ENCODE results near the gene ARHGAP19.

ARHGAP19 gene

DNA sequence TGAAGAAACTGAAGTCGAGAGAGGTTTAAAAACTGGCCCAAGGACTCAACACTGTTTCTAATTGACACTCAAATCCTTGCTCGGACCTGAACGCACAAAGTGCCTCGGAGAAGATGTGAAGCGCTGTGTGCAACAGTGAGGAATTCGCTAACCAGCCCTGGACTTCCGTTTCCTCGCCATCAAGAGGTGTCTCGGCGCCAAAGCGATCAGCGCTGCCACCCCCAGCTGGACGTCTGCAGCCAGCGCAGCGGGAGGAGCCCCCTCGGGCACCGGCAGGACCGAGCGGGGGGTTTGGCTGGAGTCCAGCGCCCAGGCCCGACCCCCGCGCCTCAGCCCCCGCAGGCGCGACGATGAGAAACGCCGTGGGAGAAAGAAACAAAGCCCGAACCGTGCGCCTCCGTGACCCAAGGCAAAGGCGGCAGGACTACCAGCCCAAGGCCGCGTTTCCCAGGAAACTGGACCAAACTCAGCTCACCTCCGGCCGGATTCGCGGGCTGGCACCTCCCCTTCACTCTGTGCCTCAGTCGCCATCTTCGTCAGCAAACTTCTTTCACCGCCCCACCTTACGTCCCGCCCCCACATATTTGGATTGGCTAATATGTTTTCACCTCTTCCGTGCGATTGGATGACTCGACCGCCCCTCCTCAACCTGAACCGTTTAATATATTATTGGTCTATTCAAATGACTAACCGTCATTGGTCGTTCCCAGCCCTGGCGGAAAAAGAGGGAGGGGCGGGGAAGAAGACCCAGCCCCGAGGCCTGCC, at the start of gene ARHGAP19 (continued):
- TF ChIP-seq, protein P1, sequence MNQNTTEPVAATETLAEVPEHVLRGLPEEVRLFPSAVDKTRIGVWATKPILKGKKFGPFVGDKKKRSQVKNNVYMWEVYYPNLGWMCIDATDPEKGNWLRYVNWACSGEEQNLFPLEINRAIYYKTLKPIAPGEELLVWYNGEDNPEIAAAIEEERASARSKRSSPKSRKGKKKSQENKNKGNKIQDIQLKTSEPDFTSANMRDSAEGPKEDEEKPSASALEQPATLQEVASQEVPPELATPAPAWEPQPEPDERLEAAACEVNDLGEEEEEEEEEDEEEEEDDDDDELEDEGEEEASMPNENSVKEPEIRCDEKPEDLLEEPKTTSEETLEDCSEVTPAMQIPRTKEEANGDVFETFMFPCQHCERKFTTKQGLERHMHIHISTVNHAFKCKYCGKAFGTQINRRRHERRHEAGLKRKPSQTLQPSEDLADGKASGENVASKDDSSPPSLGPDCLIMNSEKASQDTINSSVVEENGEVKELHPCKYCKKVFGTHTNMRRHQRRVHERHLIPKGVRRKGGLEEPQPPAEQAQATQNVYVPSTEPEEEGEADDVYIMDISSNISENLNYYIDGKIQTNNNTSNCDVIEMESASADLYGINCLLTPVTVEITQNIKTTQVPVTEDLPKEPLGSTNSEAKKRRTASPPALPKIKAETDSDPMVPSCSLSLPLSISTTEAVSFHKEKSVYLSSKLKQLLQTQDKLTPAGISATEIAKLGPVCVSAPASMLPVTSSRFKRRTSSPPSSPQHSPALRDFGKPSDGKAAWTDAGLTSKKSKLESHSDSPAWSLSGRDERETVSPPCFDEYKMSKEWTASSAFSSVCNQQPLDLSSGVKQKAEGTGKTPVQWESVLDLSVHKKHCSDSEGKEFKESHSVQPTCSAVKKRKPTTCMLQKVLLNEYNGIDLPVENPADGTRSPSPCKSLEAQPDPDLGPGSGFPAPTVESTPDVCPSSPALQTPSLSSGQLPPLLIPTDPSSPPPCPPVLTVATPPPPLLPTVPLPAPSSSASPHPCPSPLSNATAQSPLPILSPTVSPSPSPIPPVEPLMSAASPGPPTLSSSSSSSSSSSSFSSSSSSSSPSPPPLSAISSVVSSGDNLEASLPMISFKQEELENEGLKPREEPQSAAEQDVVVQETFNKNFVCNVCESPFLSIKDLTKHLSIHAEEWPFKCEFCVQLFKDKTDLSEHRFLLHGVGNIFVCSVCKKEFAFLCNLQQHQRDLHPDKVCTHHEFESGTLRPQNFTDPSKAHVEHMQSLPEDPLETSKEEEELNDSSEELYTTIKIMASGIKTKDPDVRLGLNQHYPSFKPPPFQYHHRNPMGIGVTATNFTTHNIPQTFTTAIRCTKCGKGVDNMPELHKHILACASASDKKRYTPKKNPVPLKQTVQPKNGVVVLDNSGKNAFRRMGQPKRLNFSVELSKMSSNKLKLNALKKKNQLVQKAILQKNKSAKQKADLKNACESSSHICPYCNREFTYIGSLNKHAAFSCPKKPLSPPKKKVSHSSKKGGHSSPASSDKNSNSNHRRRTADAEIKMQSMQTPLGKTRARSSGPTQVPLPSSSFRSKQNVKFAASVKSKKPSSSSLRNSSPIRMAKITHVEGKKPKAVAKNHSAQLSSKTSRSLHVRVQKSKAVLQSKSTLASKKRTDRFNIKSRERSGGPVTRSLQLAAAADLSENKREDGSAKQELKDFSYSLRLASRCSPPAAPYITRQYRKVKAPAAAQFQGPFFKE (tag by site-specific recombination; IDR thresholded peaks at IDR 0.05; ENCODE audit: borderline replicate concordance), result no peak
- TF ChIP-seq, protein P2, sequence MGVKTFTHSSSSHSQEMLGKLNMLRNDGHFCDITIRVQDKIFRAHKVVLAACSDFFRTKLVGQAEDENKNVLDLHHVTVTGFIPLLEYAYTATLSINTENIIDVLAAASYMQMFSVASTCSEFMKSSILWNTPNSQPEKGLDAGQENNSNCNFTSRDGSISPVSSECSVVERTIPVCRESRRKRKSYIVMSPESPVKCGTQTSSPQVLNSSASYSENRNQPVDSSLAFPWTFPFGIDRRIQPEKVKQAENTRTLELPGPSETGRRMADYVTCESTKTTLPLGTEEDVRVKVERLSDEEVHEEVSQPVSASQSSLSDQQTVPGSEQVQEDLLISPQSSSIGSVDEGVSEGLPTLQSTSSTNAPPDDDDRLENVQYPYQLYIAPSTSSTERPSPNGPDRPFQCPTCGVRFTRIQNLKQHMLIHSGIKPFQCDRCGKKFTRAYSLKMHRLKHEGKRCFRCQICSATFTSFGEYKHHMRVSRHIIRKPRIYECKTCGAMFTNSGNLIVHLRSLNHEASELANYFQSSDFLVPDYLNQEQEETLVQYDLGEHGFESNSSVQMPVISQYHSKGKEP (tag by site-specific recombination; IDR thresholded peaks at IDR 0.05), result peak; percentile 59; the same call in 1 of the 2 replicates
- no peak for TF ChIP-seq MYNN (tag by site-specific recombination; IDR thresholded peaks at IDR 0.05; ENCODE audit: borderline replicate concordance)
- TF ChIP-seq, protein P3, sequence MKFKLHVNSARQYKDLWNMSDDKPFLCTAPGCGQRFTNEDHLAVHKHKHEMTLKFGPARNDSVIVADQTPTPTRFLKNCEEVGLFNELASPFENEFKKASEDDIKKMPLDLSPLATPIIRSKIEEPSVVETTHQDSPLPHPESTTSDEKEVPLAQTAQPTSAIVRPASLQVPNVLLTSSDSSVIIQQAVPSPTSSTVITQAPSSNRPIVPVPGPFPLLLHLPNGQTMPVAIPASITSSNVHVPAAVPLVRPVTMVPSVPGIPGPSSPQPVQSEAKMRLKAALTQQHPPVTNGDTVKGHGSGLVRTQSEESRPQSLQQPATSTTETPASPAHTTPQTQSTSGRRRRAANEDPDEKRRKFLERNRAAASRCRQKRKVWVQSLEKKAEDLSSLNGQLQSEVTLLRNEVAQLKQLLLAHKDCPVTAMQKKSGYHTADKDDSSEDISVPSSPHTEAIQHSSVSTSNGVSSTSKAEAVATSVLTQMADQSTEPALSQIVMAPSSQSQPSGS (tag by site-specific recombination; IDR thresholded peaks at IDR 0.05; ENCODE audit: low read depth), result peak; percentile 26; the same call in 1 of the 2 replicates
- TF ChIP-seq PRDM6 (tag by site-specific recombination; IDR thresholded peaks at IDR 0.05), result 0 out of 2 replicates have a peak, but pooled peaks have one; percentile 26
- TF ChIP-seq KLF9 (tag by site-specific recombination; IDR thresholded peaks at IDR 0.05; ENCODE audit: low read depth), result no peak; the same call in none of the 2 replicates
- no peak for TF ChIP-seq ZNF555 (tag by site-specific recombination; conservative IDR thresholded peaks at IDR 0.05)
- TF ChIP-seq TSHZ1 (tag by site-specific recombination; IDR thresholded peaks at IDR 0.05; ENCODE audit: borderline replicate concordance), result peak; percentile 27
- no peak for TF ChIP-seq BCL6B (tag by site-specific recombination; IDR thresholded peaks at IDR 0.05)
- TF ChIP-seq ZEB2 (tag by site-specific recombination; IDR thresholded peaks at IDR 0.05), result peak; percentile 98
- peak; percentile 69; the same call in 1 of the 2 replicates for TF ChIP-seq ZSCAN16 (tag by site-specific recombination; IDR thresholded peaks at IDR 0.05)
- no peak for TF ChIP-seq SALL2 (tag by site-specific recombination; IDR thresholded peaks at IDR 0.05; ENCODE audit: borderline replicate concordance)
- peak; percentile 100 for TF ChIP-seq ZNF423 (tag by site-specific recombination; IDR thresholded peaks at IDR 0.05)
- peak; percentile 79 for TF ChIP-seq ZBTB8A (tag by site-specific recombination; IDR thresholded peaks at IDR 0.05)
- no peak for TF ChIP-seq ZNF645 (tag by site-specific recombination; IDR thresholded peaks at IDR 0.05)
- no peak for TF ChIP-seq ZNF513 (tag by site-specific recombination; IDR thresholded peaks at IDR 0.05)
- no peak for TF ChIP-seq ZNF626 (tag by site-specific recombination; IDR thresholded peaks at IDR 0.05)
- TF ChIP-seq ZNF792 (tag by site-specific recombination; IDR thresholded peaks at IDR 0.05), result no peak
